ENCODE data around the gene SLC9A9.

The SLC9A9 gene

GRCh38 chr3:143586576-143586975 is 261.7 kb downstream of the SLC9A9 start:
- DNase-seq, result no peak

DNA sequence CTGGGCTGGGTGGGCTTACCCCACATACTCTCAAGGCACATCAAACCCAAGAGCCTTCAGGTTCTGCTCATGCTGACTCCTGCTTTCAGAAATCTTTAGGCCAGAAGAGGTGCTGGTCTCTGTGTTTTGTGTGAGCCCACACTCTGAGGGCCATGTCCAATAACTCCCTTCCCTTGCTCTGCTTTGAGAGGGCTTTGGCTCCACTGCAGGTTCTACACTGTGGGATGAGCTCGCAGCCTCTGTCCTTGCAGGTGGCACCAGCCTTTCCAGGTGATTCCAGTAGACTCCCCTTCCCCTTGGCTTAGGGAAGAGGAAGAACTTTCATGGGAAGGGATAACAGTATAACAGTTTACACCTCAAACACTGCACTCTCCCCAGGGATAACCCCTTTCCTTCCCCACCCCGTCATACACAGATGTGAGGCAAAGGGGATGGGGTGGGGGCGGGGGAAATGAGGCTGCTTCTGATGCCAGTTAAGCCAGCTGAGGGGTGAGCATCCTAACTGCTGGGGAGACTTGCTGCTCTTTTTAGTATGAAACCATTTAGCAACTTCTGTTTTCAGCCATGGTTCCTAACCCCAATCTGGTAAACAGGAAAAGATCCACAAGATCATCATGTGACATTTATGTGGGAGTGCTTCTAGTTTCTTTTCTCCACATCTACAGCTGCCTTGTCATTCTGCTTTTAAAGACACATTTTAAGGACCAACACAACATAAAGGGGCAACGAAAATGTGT is 262.4 kb downstream of the SLC9A9 start:
- DNase-seq, result peak; percentile 4

DNA sequence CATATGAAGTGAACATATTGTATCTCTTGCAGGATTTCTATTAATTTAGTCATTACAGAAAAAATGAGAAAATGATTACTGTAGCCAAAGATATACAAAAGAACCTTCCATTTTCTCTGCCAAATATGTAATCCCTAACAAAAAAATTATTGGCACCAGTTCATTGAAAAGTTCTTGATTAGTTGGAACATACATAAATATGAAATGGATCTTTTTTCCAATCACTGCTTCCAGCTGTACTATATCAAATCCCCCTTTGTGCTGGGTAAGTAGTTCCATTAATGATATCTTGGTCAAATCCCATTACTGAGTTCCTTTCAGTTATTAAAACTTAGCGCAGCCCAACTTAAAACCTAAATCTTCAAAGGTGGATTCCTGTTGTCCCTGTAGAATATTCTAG is 263.8 kb downstream of the SLC9A9 start:
- DNase-seq, result no peak

GRCh38 chr3:143581972-143582722 is 266.1 kb downstream of the SLC9A9 start:
- no peak for DNase-seq

DNA sequence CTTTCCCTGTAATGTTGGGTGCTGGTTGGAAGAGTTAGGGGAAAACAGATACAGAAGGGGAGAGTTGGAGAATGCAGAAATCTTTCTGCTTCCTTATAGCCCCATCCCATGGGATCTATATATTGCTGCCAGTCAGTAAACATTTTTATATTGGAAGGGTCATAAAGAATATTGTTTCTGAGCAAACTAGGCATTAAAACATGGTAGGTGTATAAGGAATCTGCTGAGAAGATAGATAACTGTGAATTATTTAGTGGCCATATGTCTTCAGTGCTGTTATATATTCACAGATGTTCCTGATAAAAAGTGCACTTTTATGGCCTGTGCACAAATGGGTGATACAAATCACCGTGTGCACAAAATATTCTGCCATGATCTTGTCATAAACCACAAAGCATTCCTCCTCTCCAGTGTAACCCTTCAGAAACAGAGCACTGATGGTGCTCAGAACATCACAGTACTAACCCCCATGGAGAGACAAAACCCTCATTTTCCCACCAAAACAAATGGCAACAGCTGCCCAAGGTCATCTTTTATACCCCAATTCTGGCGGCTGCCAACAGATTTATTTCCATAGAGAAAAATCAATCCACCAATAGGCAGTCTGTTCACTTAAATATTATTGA is 269.3 kb downstream of the SLC9A9 start:
- no peak for DNase-seq

DNA sequence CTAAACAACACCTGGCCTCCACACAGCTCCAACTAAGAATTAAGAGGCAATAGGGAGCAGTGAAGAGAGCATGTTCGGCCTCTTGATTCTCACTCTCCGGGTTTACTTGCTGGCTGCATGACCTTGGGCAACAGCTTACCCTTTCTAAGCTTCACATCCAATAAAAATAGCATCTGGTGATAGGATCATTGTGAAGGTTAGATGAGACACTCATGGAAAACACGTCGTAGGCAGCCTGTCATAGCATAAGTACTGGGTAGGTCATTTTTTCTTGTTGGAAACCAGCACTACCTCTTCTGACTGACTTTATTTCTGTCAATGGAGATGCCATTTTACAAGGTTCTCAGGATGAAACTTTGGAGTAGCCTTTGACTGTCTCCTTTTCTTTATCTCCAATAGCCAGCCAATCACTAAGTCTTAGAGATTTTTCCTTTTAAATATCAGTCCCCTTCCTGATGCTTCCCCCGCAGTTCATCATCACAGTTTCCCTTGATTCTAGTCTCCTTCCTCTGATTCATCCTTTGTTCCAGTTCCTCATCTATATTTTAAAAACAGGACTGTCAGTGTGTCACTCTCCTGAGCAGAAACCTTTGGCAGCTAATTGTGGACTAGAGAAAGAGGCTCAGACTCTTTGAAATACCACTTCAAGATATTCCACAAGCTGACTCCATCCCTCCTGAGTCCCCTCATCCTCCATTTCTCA is 271.5 kb downstream of the SLC9A9 start:
- no peak for DNase-seq

GRCh38 chr3:143574933-143575332 is 273.3 kb downstream of the SLC9A9 start:
- no peak for DNase-seq

DNA sequence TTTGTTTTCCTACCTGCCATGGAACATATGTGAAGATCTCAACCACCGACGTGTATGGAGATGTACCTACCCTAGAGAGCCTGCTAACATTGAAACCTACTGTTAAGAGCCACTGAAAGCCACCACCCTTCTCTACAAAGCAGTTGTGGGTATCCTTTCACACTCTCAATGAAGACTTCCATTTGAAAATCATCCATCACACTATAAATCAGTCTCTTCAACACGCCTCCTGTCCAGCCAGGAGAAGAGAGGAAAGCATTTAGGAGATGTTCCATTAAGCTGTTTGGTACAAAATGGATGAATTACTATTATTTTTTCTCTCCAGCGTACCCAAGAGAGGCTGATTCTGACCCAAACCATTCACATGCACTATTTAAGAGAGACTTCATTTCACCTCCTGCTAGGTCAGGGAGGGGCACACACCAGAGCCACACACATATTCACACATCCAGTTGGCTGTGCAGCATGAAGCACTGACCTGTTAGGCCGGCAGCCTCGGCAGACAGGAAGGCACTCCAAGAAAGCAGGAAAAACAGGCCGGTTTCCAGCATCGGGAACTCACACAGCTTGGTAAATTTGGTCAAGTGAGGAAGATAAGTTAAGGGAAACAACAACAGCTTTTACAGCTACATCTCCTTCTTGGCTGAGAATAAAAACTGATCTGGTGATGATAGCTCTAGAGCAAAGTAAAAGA is 274.5 kb downstream of the SLC9A9 start:
- no peak for DNase-seq

- DNase-seq, result no peak
Observed at GRCh38 chr3:143571548-143571947, 276.7 kb downstream of the SLC9A9 start.

DNA sequence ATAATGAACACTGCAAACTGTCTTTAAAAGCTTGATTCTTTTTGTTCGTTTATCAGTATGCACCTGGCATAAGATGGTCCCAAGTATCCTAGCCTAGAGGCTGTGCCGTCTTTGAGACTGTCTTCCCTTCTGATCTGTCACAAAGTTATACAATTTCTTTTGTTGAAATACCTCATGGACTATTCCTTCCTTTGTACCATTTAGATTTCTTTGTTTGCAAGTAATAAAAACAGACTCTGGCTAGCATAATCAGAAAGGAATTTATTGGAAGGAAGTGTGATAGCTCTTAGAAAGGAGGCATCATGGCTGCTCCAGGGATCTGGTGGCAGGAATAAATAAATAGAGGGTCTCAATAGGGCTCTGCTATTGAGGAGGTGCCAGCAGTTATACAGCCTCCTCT is 280.4 kb downstream of the SLC9A9 start:
- DNase-seq, result no peak

DNA sequence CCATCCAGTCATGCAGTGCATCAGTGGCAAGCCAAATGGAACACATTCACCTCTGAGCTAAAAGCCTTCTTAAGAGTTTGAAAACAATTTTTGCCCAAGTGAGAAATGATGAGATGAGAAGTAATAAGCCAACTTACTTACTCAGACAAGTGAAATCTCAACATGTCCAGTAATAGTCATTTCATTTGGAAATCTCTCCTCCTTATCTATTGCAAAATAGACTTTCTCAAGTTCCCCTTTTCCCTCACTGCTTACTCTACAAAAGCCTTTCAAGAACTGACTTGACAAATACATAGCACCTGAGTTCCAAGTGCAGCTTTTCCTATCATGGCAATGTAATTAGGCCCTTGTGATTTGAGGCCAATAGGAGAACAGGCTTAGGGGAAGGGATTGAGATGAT is 282.3 kb downstream of the SLC9A9 start:
- DNase-seq, result no peak

- no peak for DNase-seq
Observed at GRCh38 chr3:143563786-143564185, 284.5 kb downstream of the SLC9A9 start.

DNA sequence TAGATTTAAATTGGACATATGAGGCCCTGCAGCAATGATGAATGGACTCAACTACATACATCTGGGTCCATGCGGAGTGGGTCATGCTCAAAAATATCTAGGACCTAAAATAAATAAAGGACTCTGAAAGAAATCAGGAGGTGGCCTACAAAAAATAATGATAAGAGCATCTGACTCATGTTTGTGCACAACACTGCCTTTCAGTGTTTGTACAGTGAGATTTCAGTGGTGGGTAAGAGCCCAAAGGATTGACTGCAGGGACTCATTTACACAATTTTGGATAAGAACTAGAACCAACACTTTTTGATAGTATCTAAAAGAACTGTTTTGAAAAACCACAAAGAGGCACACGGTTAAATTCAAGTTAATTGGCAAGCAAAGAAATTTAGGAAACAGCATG is 285.5 kb downstream of the SLC9A9 start:
- no peak for DNase-seq

GRCh38 chr3:143559296-143559695 is 289.0 kb downstream of the SLC9A9 start:
- DNase-seq, result no peak

DNA sequence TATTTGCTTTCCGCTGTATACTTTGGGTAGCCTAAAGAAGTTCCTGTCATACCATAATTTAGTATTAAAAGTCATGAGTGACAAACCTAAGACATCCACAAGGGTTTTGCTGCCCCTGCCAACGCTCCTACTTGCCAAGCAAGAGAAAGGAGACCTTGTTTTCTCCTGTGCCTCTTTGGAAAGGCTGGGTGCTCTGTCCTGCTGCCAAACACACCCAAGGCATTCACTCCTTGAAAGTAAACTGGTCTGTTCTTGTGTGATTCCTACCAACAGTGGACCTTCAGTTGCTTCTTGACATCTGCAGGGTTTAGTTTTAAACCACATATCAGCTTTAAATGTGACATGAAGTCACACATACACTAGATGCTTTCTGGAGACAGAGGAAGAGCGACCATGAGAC is 295.4 kb downstream of the SLC9A9 start:
- no peak for DNase-seq

GRCh38 chr3:143551761-143552160 is 296.5 kb downstream of the SLC9A9 start:
- no peak for DNase-seq

- no peak for DNase-seq
Observed at GRCh38 chr3:143548861-143549497, 299.3 kb downstream of the SLC9A9 start.

GRCh38 chr3:143548393-143548792 is 299.9 kb downstream of the SLC9A9 start:
- DNase-seq, result no peak

DNA sequence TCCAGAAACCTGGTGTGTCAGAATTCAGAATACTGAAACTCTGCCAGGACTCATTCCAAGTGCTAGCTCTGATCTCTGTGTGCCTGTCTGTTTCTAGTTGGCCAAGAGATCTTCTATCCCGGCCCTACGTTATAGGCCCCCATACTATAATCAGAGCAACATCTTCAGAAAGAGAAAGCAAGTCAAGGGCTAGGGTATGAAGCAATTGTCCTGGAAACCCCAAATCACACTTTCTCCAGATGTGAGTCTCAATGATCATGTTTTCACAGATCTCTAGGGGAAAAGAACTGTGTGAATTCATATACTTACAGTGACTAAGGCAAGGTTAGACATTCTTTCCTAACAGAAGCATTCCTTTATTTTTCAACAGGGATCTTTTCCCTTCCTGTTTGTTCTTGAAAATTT is 309.7 kb downstream of the SLC9A9 start:
- DNase-seq, result no peak

DNA sequence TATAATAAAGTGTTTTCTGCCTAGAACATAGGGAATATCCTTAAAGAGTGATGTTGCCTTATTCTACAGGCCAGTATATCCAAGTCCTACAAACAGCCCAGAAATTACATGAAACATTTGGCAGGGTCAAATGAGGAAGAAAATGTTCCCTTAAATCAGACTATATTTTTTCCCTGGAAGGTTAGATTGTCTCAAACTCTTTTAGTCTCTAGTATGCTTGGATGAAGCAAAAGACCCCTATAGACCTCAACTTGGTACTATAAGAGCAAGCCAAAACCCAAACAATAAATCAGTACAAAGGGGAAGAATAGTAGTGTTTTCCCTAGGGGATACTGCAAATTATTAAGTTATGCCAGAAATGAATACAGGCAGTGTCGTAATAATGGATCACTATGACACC is 310.2 kb downstream of the SLC9A9 start:
- no peak for DNase-seq

DNA sequence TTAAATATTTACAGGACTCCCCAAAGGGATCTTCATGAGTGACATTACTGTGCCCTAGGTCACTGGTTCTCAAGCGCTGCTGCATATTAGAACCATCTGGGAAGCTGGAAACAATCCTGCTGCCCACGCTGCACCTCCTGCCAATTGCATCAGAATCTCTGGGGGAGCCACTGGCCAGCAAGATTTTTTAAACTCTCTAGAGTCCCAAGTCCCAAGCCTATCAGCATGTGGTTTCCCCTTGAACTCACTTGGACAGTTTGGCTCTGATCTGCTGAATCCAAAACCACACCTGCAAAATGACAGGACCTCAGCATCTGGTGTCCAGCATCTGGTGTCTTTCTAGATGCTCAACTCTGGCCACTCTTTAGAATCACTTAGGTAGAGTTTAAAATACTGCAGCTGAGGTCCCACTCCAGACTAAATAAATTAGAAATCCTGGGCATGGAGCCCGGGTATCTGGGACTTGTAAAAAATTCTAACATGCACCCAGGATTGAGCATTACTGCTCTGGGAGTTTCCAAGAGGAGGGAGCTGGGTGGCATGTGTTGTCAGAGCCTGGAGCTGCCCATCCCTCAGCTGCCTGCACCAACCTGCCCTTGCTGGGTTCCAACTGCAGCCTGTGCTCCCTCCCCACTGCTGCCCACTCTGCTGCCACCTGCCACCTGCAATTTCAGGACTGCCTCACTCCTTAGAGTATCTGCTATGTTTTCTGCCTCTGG is 311.3 kb downstream of the SLC9A9 start:
- no peak for DNase-seq

All from activated CD4-positive, alpha-beta T cell treated with anti-CD3 and anti-CD28 coated beads for 48 hours (primary cell).